Fibroblast of peridontal ligament (primary cell): ENCODE measurements around the gene ALG5.

Experiments
- DNase-seq: peaks from one replicate; pipeline ENCODE4 v3.0.0-alpha.2; 2010; ENCODE audit errors: extremely low read depth

The ALG5 gene

DNA sequence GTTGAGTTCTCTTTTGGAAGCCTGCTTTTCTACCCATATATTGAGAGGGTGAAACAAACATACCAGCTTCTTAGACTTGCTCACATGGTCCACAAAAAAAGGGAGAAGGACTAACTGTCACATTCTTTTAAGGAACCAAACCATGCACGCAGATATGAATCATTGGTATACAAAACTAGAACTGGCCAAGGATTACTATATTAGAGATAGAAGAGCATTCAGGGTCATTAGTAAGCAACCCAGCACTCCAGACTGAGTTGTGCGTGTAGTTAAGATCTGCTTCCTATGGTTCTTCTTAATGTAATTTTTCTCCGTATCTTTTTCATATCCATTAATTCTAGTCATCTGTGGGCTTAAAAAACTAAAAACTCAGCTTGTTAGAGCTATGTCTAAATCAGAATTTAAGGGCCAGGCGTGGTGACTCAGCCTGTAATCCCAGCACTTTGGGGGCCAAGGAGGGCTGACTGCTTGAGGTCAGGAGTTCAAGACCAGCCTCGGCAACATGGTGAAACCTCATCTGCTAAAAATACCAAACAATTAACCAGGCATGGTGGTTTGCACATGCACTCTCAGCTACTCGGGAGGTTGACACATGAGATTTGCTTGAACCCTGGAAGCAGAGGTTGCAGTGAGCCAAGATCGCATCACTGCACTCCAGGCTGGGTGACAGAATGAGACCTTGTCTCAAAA is 19.6 kb downstream of the ALG5 start:
- DNase-seq: peak; percentile 58

DNA sequence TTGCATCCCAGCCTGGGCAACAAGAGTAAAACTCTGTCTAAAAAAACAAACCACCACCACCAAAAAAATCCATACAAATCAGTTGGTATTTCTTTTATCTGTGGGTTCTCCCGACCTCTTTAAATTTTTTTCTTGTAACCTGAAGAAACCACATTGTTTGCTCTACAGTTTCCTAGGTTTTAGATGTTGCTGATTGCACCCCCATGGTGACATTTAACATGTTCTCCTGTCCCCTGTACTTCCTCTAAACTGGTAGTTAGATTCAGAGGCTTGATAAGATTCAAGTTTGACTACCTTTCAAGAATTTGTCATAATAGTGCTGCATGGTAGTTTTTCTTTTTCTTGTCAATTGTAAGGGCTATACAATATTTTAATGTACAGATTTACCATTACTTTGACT is 24.0 kb downstream of the ALG5 start:
- DNase-seq: no peak

GRCh38 chr13:36973621-36974295 is 25.4 kb downstream of the ALG5 start:
- no peak for DNase-seq

- no peak for DNase-seq
These were observed 26.1 kb downstream of the ALG5 start for GRCh38 chr13:36973009-36973408.

DNA sequence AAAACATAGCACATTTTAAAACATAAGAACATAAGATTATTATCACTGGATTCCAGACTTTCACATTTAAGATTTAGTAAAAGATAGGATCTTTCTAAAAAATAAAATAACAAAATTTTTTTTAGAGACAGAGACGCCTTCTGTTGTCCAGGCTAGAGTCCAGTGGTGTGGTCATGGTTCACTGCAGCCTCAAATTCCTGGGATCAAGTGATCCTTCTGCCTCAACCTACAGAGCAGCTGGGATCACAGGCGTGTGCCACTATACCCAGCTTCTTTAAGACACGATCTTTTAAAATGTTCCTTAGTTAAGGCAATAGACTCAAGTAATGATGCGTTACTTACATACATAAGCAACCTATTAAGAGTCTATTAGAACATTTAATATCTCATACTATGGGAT is 32.7 kb downstream of the ALG5 start:
- no peak for DNase-seq

DNA sequence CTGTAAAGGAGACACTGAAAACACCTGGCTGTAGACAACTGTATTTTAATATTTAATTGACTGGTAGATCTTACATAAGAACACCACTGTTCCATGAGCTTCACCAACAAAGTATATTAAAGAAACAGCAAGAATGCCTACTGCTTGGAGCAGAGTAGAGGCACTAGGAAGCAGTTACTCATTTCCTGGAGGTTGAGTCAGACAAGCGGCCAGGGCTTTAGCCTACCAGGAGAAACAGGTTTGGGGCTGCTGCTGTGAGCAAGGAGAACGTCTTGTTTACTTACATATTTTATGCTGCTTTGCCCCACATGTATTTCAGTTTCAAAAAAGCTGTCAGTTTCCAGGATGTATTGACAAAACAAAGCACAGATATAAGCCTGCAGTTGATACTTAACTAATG is 33.4 kb downstream of the ALG5 start:
- peak; percentile 44 for DNase-seq

DNA sequence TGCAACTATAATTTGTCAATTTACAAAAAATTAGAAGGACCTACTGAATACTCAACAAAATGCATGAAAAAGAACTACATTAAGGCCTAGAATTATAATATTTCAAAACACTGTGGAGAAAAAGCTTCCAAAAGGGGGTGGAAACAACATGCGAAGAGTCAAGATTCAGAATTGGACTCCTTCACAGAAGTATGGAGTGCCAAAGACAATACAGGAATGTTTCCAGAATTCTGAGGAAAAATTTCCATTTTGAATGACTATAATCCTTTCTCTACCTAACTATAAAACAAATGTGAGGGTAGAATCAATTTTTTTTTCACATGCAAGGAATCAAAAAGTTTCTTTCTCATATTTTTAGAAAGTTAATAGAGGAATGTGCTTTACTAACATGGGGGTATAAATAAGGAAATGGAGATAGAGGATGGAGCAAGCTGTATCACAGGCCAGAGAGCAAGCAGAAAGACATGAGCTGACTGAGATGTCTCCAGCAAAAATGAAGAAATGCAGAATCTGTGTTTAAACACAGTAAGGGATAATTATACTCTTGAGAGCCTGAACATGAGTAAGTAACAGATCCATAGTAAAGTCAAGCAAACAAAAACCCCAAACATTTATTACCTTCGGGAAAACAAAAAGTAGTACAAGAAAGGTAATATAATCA is 39.6 kb downstream of the ALG5 start:
- peak; percentile 10 for DNase-seq

DNA sequence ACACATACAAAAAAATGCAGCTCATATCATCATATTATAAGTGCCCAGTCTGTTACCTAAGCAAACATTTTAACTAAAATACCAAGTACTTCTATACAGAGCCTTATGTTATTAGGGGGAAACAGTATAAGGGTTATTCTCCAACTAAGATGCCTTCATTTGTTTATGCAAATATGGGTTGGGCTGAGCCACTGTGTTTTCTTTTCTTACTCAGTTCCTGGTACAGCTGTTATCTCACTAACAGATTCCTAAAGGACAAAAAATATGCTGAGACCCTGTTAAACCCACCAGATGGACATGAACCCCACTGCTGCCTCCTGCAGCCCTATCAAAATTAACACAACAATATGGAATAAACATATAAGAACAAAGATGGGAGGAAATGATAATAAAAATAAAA is 44.6 kb downstream of the ALG5 start:
- no peak for DNase-seq

DNA sequence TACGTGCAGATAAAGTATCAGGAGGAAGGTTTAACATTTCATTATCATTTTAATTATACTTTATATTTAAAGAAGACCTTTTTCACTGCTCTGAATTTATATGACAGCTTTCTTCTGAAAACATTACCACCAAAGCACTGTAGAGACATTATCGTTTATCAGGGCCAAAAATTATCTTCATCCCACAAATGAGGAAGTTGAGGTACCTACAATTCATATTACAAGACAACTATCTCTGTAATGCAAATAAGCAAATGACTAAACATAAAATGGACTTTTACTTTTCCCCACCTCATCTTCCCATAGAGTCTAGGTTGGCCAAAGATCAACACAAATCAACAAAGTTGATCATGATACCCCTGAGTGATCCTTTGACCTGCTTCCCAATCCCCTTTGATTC is 48.2 kb downstream of the ALG5 start:
- no peak for DNase-seq

DNA sequence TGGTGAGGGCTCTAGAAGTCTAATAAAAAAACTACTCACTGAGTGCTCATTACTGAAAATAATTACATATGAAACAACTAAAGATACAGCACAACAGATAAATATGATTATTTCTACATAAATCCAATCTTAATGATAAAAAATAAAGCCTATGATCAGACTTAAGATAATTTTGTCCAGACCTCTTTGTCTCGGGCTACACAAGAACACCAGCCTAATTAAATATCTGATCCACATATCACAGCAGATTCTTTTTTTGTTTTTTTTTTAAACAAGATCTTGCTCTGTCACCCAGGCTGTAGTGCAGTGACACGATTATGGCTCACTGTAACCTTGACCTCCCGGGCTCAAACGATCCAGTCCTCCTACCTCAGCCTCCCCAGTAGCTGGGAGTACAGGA is 48.8 kb downstream of the ALG5 start:
- DNase-seq: no peak

DNA sequence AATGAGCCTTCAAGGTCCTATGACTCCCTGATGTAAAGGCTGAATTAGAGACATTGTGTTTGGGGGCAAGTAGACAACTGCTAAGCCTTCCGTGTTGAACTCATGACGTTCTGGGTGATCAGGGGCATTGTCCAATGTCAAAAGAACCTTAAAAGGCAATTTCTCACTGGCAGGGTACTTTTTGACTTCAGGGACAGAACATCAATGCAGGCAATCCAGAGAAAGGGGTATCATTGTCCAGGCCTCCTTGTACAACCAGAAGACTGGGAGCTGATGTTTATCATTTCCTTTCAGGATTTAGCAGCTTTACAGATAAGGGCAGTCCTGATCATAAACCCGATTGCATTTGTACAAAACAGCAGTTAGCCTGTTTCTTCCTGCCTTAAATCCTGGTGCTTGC is 54.1 kb downstream of the ALG5 start:
- no peak for DNase-seq

DNA sequence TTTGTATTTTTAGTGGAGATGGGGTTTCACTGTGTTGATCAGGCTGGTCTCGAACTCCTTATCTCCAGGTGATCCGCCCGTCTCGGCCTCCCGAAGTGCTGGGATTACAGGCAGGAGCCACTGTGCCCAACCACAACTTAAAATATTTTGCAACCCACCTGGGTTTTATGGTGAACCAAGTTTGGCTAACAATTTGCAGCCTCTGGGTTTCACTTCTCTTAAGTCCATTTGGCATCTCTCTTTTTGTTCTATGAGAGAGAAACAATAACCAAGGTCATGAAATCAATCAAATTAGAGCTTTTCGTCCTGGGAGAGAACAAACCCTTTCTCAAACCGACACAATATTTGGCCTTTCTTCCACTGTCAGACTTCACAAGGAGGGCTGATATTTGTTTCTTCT is 73.5 kb downstream of the ALG5 start:
- no peak for DNase-seq

- no peak for DNase-seq
These were observed 75.1 kb downstream of the ALG5 start for GRCh38 chr13:36924001-36924400.

DNA sequence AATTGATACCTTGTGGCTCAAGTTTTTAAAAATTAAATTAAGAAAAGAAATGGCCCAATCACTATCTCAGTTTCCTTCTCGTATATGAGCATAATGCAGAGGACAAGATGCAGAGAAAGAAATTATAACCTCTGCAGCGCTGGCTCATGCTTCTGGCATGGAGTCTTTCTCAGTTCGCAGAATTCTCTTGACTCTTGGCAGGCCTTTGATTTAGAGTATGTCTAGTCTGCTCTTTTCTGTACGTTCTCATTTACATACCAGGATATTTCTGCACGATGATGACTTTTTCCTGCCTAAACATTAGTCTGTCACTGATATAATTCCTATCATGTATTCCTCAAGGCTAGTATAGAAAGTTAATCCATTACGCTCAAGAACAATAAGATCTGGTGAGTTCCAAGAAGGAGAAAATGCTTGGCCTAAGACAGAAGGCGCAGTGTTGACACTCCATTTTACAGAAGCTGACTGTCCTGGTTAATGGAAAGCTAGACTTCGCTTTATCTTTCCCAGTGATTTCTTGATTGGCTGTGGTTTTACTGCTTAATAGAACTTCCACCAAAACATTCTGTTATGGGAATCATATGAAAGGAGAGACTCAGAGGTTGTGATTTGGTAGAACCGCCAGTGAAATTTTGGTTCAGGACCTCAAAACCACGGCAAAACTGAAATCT is 77.4 kb downstream of the ALG5 start:
- peak; percentile 4 for DNase-seq

- no peak for DNase-seq
These were observed 78.4 kb downstream of the ALG5 start for GRCh38 chr13:36920616-36921185.

DNA sequence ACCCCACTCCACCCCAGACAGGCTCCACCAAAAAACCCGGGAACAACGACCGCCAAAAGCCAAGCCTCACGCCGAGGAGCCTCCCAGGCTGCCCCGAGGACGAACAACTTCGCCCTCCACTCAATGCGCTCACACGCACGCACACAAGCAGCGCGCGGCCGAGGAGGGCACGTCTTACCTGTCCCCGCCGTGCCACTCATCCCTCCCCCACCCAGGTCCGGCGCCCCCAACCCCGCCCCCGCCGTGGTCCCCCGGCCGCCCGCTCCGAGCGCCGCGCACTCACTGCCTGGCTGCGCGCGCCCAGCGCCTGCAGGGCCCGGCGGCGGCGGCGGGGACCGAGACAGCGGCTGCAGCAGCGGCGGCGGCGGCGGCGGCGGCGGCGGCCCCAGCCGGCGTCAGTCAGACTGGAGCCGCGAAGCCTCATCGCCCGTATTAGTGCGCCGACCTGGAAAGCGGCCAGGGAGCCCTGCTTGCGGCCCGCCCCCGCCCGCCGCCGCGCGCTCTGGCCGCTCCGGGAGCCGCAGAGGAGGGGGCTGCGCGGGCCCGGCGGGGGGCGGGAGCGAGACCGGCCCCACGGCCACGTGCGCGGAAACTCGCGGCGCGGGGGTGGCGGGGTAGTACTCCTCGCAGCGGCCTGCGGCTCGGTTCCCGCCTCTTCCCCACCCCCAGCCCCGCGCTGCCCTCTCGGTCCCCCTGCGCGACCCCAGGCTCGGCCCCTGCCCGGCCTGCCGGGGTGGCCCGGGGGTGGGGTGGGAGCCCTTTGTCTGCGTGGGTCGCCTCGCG is 79.1 kb downstream of the ALG5 start, which contains the start of gene SMAD9:
TSS of gene SMAD9 (minus strand) at position 406 of the 783 bp plus-strand sequence. CDS start 40,549 bp downstream, outside the sequence.
- peak; percentile 46 for DNase-seq

GRCh38 chr13:36919171-36919832 is 79.8 kb downstream of the ALG5 start:
- DNase-seq: no peak

GRCh38 chr13:36918246-36919131 is 80.7 kb downstream of the ALG5 start:
- peak; percentile 30 for DNase-seq

DNA sequence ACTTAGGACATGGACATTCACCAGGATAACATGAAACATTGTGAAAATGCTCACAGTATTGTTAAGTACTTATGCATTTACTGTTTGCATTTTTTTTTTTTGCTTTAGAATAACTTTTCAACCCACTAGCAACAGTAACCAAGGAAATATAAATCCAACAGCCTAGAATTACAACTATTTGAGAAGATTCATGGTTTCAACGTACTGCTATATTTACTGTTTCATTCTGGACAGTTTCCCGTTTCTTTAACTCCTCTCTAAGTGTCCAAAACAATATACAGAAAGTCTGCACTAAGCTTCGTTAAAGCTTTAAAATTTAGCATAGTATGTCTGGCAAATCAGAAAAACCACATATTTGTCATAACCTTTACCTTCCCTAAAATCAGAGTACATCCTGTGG is 81.8 kb downstream of the ALG5 start:
- DNase-seq: peak; percentile 11
